Vagina (tissue), 2 donors: ENCODE data around the gene SHISA3. TPM values are rescaled to one million over a fixed set of nuclear protein-coding genes. Genes with fewer than 3 reads are reported as not detected.

Experiments
- DNase-seq, 2 donors: peaks; one replicate each; pipeline ENCODE4 v3.0.0-alpha.2; 2017; ENCODE audit errors: extremely low spot score in 2 of 2
- H3K27ac ChIP-seq: fragments of 200-600 bp; sonication (generic); one replicate; pipeline ENCODE4 v1.5.1; 2019
- H3K27me3 ChIP-seq: fragments of 200-600 bp; sonication (generic); one replicate; pipeline ENCODE4 v1.5.1; 2019
- H3K36me3 ChIP-seq, 2 donors: fragments of 200-600 bp; sonication (generic); one replicate each; pipeline ENCODE4 v1.5.1; 2017 to 2019
- H3K4me1 ChIP-seq: fragments of 200-600 bp; sonication (generic); one replicate; pipeline ENCODE4 v1.5.1; 2019
- H3K4me3 ChIP-seq, 2 donors: fragments of 200-600 bp; sonication (generic); 1 replicate in 1 of 2; 2 replicates in 1 of 2; pipeline ENCODE4 v1.5.1; 2016 to 2019
- H3K9me3 ChIP-seq: fragments of 200-600 bp; sonication (generic); one replicate; pipeline ENCODE4 v1.5.1; 2019
- POLR2A ChIP-seq, 2 donors: fragments of 450-650 bp; IDR thresholded peaks; one replicate each; pipeline ENCODE4 v1.6.1; 2017; ENCODE audit warnings: antibody characterized with exemption in 2 of 2, mild to moderate bottlenecking in 2 of 2, moderate library complexity in 2 of 2
- POLR2AphosphoS5 ChIP-seq, 2 donors: sonication (generic); formaldehyde crosslinking; IDR thresholded peaks; one replicate each; pipeline ENCODE4 v1.9.0; 2017; ENCODE audit warnings: antibody characterized with exemption in 2 of 2, mild to moderate bottlenecking in 2 of 2, low read depth in 1 of 2; ENCODE audit not compliant: insufficient read depth in 1 of 2
- intact Hi-C: fragments of 100-400 bp; cut with DNase I; formaldehyde crosslinking; loops from one replicate; pipeline ENCODE4 v1.15.1; 2023
- total RNA-seq: library from RNA; depleted of rRNA; stranded (reverse); fragments of >200 nt; gene quantifications from one replicate; pipeline ENCODE4 v1.2.3, GENCODE V29; 2016
- TF ChIP-seq, protein P1 (sequence below), 3 experiments: fragments of 450-650 bp in 2 of 3; fragments of 200-600 bp in 1 of 3; sonication (generic) in 1 of 3; IDR thresholded peaks; one replicate each; pipeline ENCODE4 v1.5.1; 2017 to 2019; ENCODE audit warnings: antibody characterized with exemption in 3 of 3, mild to moderate bottlenecking in 2 of 3, moderate library complexity in 2 of 3

SHISA3 gene
- total RNA-seq, 1 donor from 2014 or later: 4.4 TPM

DNA sequence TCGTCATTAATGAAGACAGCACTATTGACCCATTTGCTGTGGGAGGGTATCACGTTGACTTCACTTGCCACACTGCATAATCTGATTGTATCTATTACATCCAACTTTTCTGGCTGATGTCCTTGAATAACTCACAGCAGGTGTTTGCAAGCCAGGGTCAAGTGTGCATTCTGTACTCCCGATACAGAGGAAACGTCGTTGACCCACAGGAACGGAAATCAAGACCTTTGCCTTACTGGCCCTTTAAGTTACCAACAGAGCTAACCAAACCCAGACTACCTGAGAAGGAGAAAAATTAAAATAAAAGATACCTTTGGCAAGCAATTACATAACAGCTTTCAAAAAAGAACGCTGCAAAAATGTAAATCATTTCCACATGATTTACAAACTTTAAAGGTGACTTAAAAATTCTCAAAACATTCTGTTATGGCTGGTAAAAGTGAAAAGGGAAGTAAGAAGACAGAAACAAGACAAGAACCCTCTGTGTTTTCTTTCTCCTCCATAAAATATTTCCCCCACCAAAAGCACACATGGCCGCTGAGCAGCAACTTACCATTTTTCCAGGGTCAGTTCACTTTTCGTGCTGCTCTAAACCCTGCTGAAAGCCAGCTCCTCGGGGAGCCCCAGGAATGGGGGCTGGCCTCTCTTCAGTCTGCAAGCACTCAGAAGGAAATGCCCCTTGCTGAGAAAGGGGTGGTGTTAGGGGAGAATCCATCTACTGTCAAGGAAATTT lies 6.5 kb upstream of the SHISA3 start:
- TF ChIP-seq POLR2AphosphoS5 (IDR thresholded peaks at IDR 0.05; ENCODE audit: insufficient read depth in 1 of 2, low read depth in 1 of 2): no peak
- TF ChIP-seq, protein P1, sequence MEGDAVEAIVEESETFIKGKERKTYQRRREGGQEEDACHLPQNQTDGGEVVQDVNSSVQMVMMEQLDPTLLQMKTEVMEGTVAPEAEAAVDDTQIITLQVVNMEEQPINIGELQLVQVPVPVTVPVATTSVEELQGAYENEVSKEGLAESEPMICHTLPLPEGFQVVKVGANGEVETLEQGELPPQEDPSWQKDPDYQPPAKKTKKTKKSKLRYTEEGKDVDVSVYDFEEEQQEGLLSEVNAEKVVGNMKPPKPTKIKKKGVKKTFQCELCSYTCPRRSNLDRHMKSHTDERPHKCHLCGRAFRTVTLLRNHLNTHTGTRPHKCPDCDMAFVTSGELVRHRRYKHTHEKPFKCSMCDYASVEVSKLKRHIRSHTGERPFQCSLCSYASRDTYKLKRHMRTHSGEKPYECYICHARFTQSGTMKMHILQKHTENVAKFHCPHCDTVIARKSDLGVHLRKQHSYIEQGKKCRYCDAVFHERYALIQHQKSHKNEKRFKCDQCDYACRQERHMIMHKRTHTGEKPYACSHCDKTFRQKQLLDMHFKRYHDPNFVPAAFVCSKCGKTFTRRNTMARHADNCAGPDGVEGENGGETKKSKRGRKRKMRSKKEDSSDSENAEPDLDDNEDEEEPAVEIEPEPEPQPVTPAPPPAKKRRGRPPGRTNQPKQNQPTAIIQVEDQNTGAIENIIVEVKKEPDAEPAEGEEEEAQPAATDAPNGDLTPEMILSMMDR (IDR thresholded peaks at IDR 0.05): no peak
- no peak for TF ChIP-seq POLR2A (IDR thresholded peaks at IDR 0.05)
- intact Hi-C loops: no loop called here
- Histone ChIP-seq H3K4me1 (no peaks in the 10 kb centered on the region), H3K36me3 (no peaks in the 10 kb centered on the region), H3K4me3 (no peak overlapping the region), H3K27ac (no peak overlapping the region), H3K9me3 (no peaks in the 10 kb centered on the region), H3K27me3 (no peaks in the 10 kb centered on the region)
- no peak for DNase-seq

DNA sequence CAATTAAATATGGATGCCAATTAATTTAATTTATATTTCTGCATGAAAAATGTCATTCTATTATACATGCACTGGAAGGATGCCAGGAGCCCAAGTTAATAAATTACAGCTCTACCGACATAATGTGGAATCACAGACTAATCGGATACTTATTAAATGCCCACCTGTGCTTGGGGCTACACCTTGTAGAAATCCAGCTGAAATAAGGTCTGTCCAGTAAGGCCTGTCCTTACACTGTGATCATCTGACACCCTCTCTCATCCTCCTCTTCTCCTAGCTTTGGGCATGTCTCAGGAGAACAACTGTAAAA lies 6.0 kb upstream of the SHISA3 start:
- no peaks in the 10 kb centered on the region for H3K36me3 ChIP-seq
- no peak overlapping the region for H3K27ac ChIP-seq
- intact Hi-C loops: no loop called here

DNA sequence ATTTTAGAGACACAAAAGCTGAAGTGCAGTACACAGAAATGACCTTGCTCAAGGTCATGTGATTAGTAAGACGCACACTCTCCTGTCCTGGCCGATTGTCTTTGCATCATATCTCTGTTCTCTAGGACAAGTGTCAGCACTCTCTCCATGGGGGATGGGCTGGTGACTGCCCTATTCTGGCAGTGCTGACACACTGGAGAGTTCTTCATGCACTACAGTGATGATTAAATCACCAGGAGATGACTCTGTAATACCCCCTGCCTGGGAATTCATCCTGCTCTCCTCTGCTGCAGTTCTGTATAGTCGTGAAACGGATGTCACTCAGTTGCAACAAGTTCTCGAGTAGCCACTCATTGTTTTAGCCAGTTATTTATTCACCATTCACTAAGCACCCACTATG lies 5.3 kb upstream of the SHISA3 start:
- no peak for DNase-seq
- TF ChIP-seq, protein P1 (IDR thresholded peaks at IDR 0.05): no peak
- TF ChIP-seq POLR2A (IDR thresholded peaks at IDR 0.05) (no peak), POLR2AphosphoS5 (IDR thresholded peaks at IDR 0.05; ENCODE audit: insufficient read depth in 1 of 2, low read depth in 1 of 2) (no peak)
- H3K27me3 ChIP-seq: no peaks in the 10 kb centered on the region
- no peaks in the 10 kb centered on the region for H3K9me3 ChIP-seq
- intact Hi-C loops: no loop called here
- H3K4me3 ChIP-seq: no peak overlapping the region
- H3K27ac ChIP-seq: no peak overlapping the region
- peaks cover 7% of the 10 kb centered on the region for H3K4me1 ChIP-seq
- no peaks in the 10 kb centered on the region for H3K36me3 ChIP-seq

More for the DNA sequence above, 6.0 kb upstream of the SHISA3 start:
- Histone ChIP-seq H3K27me3 (no peaks in the 10 kb centered on the region), H3K9me3 (no peaks in the 10 kb centered on the region), H3K4me1 (peaks cover under 1% of the 10 kb centered on the region), H3K4me3 (no peak overlapping the region)
- no peak for DNase-seq
- TF ChIP-seq POLR2A (IDR thresholded peaks at IDR 0.05) (no peak), POLR2AphosphoS5 (IDR thresholded peaks at IDR 0.05; ENCODE audit: insufficient read depth in 1 of 2, low read depth in 1 of 2) (no peak)
- TF ChIP-seq, protein P1 (IDR thresholded peaks at IDR 0.05): no peak

DNA sequence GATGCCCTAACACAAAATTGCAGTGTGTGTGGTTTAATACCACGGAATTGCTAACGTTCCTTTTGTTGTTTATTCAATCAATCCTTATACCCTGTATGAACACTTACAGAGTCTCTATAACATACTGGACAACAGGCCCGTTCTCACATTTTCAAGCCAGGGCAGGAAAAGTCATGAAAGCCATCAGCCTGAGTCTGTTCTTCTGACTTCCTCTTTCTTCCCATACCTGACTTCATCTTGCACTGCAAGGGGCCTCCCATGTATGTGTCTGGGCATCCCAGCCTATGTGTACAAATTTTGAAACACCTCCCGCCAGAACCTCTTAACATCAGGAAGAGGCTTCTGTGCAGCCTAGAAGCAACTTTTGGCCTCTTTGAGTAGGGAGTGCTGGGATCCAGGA lies 4.9 kb upstream of the SHISA3 start:
- DNase-seq: no peak
- Histone ChIP-seq H3K36me3 (no peaks in the 10 kb centered on the region), H3K27ac (no peak overlapping the region), H3K9me3 (no peaks in the 10 kb centered on the region), H3K4me3 (no peak overlapping the region), H3K4me1 (peaks cover 12% of the 10 kb centered on the region), H3K27me3 (no peaks in the 10 kb centered on the region)
- intact Hi-C loops: no loop called here
- no peak for TF ChIP-seq POLR2A (IDR thresholded peaks at IDR 0.05)
- no peak for TF ChIP-seq POLR2AphosphoS5 (IDR thresholded peaks at IDR 0.05; ENCODE audit: insufficient read depth in 1 of 2, low read depth in 1 of 2)
- TF ChIP-seq, protein P1 (IDR thresholded peaks at IDR 0.05): no peak

DNA sequence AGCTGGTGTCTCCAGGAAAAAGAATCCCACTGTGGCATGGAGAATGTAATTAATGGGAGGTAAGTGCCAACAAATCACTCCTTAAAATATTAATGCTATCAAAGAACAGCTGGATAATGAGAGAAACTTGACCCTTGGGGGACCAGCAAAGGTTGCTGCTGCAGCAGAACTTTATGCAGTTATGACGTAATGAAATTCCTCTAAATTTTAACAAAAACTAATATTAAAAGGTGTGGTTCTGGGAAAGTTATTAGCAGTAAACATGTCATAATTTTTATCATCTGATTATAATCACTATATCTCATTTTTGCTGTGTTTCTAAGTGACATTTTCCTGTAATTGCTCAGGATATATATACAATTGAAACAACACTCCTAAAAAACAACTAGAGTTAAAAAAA lies 1.7 kb upstream of the SHISA3 start:
- no peak for DNase-seq
- Histone ChIP-seq H3K4me1 (peaks cover 28% of the 10 kb centered on the region), H3K27ac (no peak overlapping the region), H3K4me3 (no peak overlapping the region), H3K36me3 (no peaks in the 10 kb centered on the region), H3K27me3 (no peaks in the 10 kb centered on the region), H3K9me3 (no peaks in the 10 kb centered on the region)
- TF ChIP-seq POLR2AphosphoS5 (IDR thresholded peaks at IDR 0.05; ENCODE audit: insufficient read depth in 1 of 2, low read depth in 1 of 2) (no peak), POLR2A (IDR thresholded peaks at IDR 0.05) (no peak)
- TF ChIP-seq, protein P1 (IDR thresholded peaks at IDR 0.05): no peak
- intact Hi-C loops: no loop called here
